ENCODE data around the gene CTSK. TPM values are rescaled to one million over a fixed set of nuclear protein-coding genes. Genes with fewer than 3 reads are reported as not detected.
"Not testable (repeated sequence)": the region's sequence is repeated elsewhere in the genome, so short reads cannot be mapped to it uniquely, and the experiment has no call there.

Gene CTSK
- total and polyA plus RNA-seq, 4 donors = 13.9 to 153 (median 59.1) TPM

DNA sequence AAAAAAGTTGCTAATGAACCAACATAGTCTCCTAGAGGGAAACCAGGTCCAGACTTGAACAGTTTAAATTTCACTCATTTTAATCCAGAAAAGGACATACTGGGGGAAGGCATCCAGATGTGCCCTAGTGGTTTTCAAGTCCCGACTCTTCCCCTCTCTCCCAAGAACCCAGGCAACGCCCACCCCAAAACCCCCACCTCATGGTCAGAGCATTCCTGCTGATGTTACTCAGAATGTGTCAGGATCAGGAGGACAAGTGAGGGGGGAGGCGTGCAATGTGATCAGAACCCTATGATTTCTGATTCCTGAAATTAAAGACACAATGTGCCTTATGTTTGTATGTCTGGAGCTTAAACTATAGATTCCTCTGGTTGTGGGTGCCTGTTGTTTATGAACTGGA, 1.6 kb upstream of the CTSK start:
- WGBS (ENCODE audit: insufficient coverage) = no CpG with 5 or more reads among the region's 3 CpGs
- Histone ChIP-seq H3K4me3 (ENCODE audit: low read depth, low read length) (no peak overlapping the region), H3K9me3 (ENCODE audit: control insufficient read depth, insufficient read depth, low read length) (no peaks in the 10 kb centered on the region), H3K4me1 (ENCODE audit: control insufficient read depth, insufficient read depth, low read length) (no peaks in the 10 kb centered on the region), H3K36me3 (ENCODE audit: control insufficient read depth, insufficient read depth, low read length) (peaks cover 24% of the 10 kb centered on the region), H3K27me3 (ENCODE audit: control insufficient read depth, insufficient read depth, low read length) (no peaks in the 10 kb centered on the region), H3K27ac (ENCODE audit: low read depth, low read length) (no peak overlapping the region)
- no peak for DNase-seq (ENCODE audit: low read depth in 4 of 6, low spot score in 6 of 6)

DNA sequence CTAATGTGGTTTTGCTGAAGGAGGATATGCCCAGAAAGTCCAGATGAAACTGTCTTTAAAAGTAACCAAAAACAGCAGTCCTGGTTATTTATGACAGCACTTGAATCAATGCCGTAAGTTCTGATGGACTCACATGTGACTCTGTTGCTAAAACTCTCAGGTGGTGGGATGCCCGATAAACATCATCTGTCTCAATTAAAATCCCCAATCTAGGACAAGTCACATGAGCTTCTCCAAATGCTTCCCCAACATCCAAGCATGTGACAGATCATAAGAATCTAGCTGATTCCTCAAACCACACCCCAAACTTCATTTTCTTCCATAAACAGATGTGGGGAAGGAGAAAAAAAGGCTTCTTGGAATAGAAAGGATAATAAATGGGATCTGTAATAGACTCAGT, 786 bp upstream of the CTSK start:
- DNase-seq (ENCODE audit: low read depth in 4 of 6, low spot score in 6 of 6) = no peak
- Histone ChIP-seq H3K9me3 (ENCODE audit: control insufficient read depth, insufficient read depth, low read length) (no peaks in the 10 kb centered on the region), H3K36me3 (ENCODE audit: control insufficient read depth, insufficient read depth, low read length) (peaks cover 18% of the 10 kb centered on the region), H3K27ac (ENCODE audit: low read depth, low read length) (peak overlapping the region; percentile 36), H3K4me3 (ENCODE audit: low read depth, low read length) (no peak overlapping the region), H3K4me1 (ENCODE audit: control insufficient read depth, insufficient read depth, low read length) (no peaks in the 10 kb centered on the region), H3K27me3 (ENCODE audit: control insufficient read depth, insufficient read depth, low read length) (no peaks in the 10 kb centered on the region)
- 77% methylated on average over 2 of the region's 2 CpGs for WGBS (ENCODE audit: insufficient coverage)

DNA sequence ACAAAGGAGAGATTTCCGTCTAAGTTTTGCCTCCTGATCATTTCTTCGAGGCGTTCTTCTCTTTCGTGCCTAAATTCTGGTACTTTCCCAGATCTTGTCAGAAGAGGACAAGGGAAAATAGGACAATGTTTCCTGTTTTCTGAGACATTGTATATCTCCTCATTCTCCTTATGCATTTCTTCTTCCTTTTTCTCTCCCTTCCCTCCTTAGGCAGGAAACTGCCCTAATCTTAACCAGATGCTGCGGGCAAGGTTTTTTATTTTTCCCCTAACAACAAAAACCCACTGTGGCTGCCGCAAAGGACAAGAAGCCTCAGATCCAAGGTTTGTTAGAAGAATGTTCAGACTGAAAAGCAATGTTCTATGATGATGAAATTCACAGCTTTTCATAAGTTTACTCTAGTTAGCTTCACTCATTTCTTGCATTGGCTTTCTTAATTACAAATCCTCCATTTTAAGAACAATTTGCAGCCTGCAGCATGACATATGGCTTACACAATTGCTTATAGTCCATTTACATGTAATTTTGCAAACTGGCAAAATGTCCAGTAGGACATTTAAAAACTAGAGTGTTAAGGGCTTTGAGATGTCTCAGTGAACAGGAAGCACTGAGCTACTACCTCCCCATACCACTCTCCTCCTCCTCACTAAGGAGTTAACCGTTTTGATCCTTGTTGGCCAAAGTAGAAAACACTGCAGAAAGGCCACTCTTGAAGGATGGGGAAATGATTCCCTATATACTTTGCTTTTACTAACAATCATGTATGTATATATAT, 624 bp downstream of the CTSK start:
- DNase-seq (ENCODE audit: low read depth in 4 of 6, low spot score in 6 of 6) = peak in 2 of 6 donors; percentile 13 to 29
- Histone ChIP-seq H3K27me3 (ENCODE audit: control insufficient read depth, insufficient read depth, low read length) (no peaks in the 10 kb centered on the region), H3K27ac (ENCODE audit: low read depth, low read length) (peak overlapping the region; percentile 36), H3K4me3 (ENCODE audit: low read depth, low read length) (peak overlapping the region; percentile 35), H3K36me3 (ENCODE audit: control insufficient read depth, insufficient read depth, low read length) (peaks cover 6% of the 10 kb centered on the region), H3K4me1 (ENCODE audit: control insufficient read depth, insufficient read depth, low read length) (no peaks in the 10 kb centered on the region), H3K9me3 (ENCODE audit: control insufficient read depth, insufficient read depth, low read length) (no peaks in the 10 kb centered on the region)
- WGBS (ENCODE audit: insufficient coverage) = no CpG with 5 or more reads among the region's 7 CpGs

DNA sequence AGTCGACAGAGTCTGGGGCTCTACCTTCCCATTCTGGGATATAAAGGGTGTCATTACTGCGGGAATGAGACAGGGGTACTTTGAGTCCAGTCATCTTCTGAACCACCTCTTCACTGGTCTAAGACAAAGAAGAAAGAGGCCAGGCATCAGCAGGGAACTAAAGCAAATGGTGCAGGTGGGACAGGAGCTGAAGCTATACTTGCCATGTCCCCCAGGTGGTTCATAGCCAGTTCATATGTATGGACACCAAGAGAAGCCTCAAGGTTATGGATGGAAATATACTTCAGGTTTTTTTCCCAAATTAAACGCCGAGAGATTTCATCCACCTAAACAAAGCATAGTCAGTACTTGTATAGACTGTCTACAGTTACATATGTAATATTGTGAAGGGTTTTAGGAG, 2.2 kb downstream of the CTSK start:
- Histone ChIP-seq H3K9me3 (ENCODE audit: control insufficient read depth, insufficient read depth, low read length) (no peaks in the 10 kb centered on the region), H3K4me3 (ENCODE audit: low read depth, low read length) (no peak overlapping the region), H3K27ac (ENCODE audit: low read depth, low read length) (no peak overlapping the region), H3K36me3 (ENCODE audit: control insufficient read depth, insufficient read depth, low read length) (peaks cover 2% of the 10 kb centered on the region), H3K27me3 (ENCODE audit: control insufficient read depth, insufficient read depth, low read length) (no peaks in the 10 kb centered on the region), H3K4me1 (ENCODE audit: control insufficient read depth, insufficient read depth, low read length) (no peaks in the 10 kb centered on the region)
- no CpG with 5 or more reads among the region's 4 CpGs for WGBS (ENCODE audit: insufficient coverage)
- no peak for DNase-seq (ENCODE audit: low read depth in 4 of 6, low spot score in 6 of 6)

DNA sequence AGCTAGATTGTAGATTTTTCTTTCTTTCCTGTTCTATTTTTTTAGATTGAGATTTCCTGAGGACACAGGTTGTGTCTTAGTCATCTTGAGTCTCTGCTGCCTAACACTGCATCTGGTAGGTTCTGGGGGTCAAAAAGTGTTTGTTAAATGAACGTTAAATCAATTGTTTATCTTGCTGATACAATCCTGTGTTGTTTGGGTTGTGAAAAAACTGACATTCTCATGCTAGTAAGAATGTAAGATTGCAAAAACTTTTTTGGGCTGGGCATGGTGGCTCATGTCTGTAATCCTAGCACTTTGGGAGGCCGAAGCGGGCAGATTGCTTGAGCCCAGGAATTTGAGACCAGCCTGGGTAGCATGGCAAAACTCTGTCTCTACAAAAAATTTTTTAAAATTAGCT, 3.4 kb downstream of the CTSK start:
- Histone ChIP-seq H3K9me3 (ENCODE audit: control insufficient read depth, insufficient read depth, low read length) (no peaks in the 10 kb centered on the region), H3K27ac (ENCODE audit: low read depth, low read length) (no peak overlapping the region), H3K4me1 (ENCODE audit: control insufficient read depth, insufficient read depth, low read length) (no peaks in the 10 kb centered on the region), H3K4me3 (ENCODE audit: low read depth, low read length) (no peak overlapping the region), H3K36me3 (ENCODE audit: control insufficient read depth, insufficient read depth, low read length) (peaks cover 2% of the 10 kb centered on the region), H3K27me3 (ENCODE audit: control insufficient read depth, insufficient read depth, low read length) (no peaks in the 10 kb centered on the region)
- DNase-seq (ENCODE audit: low read depth in 4 of 6, low spot score in 6 of 6) = no peak
- 80% methylated on average over 1 of the region's 3 CpGs for WGBS (ENCODE audit: insufficient coverage)

DNA sequence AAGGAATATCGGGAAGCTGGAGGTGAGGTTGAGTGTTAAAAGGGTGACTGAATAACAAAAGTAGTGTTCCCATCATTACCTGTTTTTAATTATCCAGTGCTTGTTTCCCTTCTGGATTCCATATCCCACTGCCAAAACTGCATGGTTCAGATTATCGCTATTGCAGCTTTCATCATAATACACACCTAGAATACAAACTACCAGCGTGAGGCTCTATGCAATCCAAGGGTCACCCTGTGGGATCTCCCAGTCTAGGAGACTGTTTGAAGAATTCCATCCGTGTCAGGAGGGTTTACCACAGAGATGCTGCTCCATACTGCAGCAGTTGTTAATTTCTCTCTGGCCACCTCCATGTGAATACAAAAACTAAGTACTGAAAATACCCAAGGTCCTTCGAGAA, 9.0 kb downstream of the CTSK start:
- H3K4me1 ChIP-seq (ENCODE audit: control insufficient read depth, insufficient read depth, low read length) = no peaks in the 10 kb centered on the region
- WGBS (ENCODE audit: insufficient coverage) = 61% methylated on average over 2 of the region's 5 CpGs
- H3K4me3 ChIP-seq (ENCODE audit: low read depth, low read length) = no peak overlapping the region
- no peak for DNase-seq (ENCODE audit: low read depth in 4 of 6, low spot score in 6 of 6)
- no peak overlapping the region for H3K27ac ChIP-seq (ENCODE audit: low read depth, low read length)
- H3K9me3 ChIP-seq (ENCODE audit: control insufficient read depth, insufficient read depth, low read length) = no peaks in the 10 kb centered on the region
- no peaks in the 10 kb centered on the region for H3K27me3 ChIP-seq (ENCODE audit: control insufficient read depth, insufficient read depth, low read length)
- peaks cover 17% of the 10 kb centered on the region for H3K36me3 ChIP-seq (ENCODE audit: control insufficient read depth, insufficient read depth, low read length)

DNA sequence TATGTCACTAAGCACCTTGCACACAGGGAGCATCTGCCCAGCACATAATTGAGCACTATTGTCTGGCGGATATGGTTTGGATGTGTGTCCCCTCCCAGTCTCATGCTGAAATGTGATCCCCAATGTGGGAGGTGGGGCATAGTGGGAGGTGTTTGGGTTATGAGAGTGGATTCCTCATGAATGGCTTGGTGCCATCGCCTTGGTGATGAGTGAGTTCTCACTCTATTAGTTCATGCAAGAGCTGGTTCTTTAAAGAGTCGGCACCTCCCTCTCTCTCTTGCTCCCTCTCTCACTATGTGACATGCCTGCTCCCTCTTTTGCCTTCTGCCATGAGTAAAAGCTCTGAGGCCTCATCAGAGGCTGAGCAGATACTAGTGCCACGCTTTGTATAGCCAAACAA, 9.5 kb downstream of the CTSK start:
- Histone ChIP-seq H3K4me1 (ENCODE audit: control insufficient read depth, insufficient read depth, low read length) (no peaks in the 10 kb centered on the region), H3K36me3 (ENCODE audit: control insufficient read depth, insufficient read depth, low read length) (peaks cover 17% of the 10 kb centered on the region), H3K27ac (ENCODE audit: low read depth, low read length) (no peak overlapping the region), H3K4me3 (ENCODE audit: low read depth, low read length) (no peak overlapping the region), H3K9me3 (ENCODE audit: control insufficient read depth, insufficient read depth, low read length) (no peaks in the 10 kb centered on the region), H3K27me3 (ENCODE audit: control insufficient read depth, insufficient read depth, low read length) (no peaks in the 10 kb centered on the region)
- WGBS (ENCODE audit: insufficient coverage) = 40% methylated on average over 2 of the region's 4 CpGs
- DNase-seq (ENCODE audit: low read depth in 4 of 6, low spot score in 6 of 6) = peak in 2 of 6 donors; percentile 19 to 40

DNA sequence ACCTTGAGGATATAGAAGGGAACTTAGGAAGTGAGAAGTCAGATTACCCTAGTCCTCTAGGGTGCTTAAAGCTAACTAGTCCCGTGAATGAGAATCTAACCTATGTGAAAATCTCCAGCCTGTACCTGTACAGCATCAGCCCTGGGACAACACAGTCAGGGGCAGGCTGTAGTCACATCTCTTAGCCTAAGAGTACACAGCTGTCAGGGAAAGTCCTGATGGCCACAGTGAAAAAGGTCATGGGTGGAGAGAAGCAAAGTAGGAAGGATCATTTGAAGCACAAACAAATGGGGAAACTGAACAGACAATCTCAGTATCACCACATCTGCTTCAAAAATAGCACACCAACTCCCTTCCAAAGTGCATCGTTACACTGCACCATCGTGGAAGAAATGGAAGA, 11.7 kb downstream of the CTSK start:
- DNase-seq (ENCODE audit: low read depth in 4 of 6, low spot score in 6 of 6) = no peak
- Histone ChIP-seq H3K27ac (ENCODE audit: low read depth, low read length) (no peak overlapping the region), H3K9me3 (ENCODE audit: control insufficient read depth, insufficient read depth, low read length) (no peaks in the 10 kb centered on the region), H3K4me3 (ENCODE audit: low read depth, low read length) (no peak overlapping the region), H3K27me3 (ENCODE audit: control insufficient read depth, insufficient read depth, low read length) (no peaks in the 10 kb centered on the region), H3K4me1 (ENCODE audit: control insufficient read depth, insufficient read depth, low read length) (no peaks in the 10 kb centered on the region), H3K36me3 (ENCODE audit: control insufficient read depth, insufficient read depth, low read length) (peaks cover 15% of the 10 kb centered on the region)
- WGBS (ENCODE audit: insufficient coverage) = no CpG with 5 or more reads among the region's 3 CpGs

DNA sequence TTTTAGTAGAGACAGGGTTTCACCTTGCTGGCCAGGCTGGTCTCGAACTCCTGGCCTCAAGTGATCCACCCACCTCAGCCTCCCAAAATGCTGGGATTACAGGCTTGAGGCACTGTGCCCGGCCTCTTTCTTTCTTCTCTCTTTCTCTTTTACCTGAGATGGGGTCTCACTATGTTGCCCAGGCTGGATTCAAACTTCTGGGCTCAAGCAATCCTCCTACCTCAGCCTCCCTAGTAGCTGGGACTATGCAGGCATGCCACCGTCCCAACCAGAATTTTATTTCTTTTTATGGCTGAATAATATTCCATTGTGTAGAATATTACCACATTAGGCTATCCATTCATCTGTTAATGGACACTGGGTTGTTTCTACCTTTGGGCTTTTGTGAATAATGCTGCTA, 14.3 kb downstream of the CTSK start:
- not testable (repeated sequence) for H3K27me3 ChIP-seq (ENCODE audit: control insufficient read depth, insufficient read depth, low read length); H3K27ac ChIP-seq (ENCODE audit: low read depth, low read length); H3K4me1 ChIP-seq (ENCODE audit: control insufficient read depth, insufficient read depth, low read length); H3K4me3 ChIP-seq (ENCODE audit: low read depth, low read length); DNase-seq (ENCODE audit: low read depth in 4 of 6, low spot score in 6 of 6); H3K9me3 ChIP-seq (ENCODE audit: control insufficient read depth, insufficient read depth, low read length)
- H3K36me3 ChIP-seq (ENCODE audit: control insufficient read depth, insufficient read depth, low read length) = peaks cover 15% of the 10 kb centered on the region
- WGBS (ENCODE audit: insufficient coverage) = 97% methylated on average over 2 of the region's 3 CpGs

DNA sequence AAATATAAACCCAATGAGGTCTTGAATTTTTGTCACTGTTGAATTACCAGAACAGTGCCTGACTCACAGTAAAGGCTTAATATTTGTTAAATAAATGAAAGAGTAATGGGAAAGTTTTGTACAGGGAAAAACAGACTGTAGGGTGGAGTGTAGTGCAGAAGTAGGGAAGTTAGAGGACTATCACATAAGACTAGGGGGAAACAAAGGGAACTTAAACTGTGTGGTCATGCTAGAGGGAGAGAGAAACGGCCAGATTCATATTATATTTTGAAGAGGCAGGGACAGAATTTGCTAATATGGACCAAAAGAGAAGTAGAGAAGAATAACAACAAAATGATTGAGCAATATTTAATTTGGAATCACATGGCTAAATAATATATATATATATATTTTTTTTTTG, 14.8 kb downstream of the CTSK start:
- Histone ChIP-seq H3K9me3 (ENCODE audit: control insufficient read depth, insufficient read depth, low read length) (no peaks in the 10 kb centered on the region), H3K27ac (ENCODE audit: low read depth, low read length) (no peak overlapping the region), H3K36me3 (ENCODE audit: control insufficient read depth, insufficient read depth, low read length) (peaks cover 15% of the 10 kb centered on the region), H3K27me3 (ENCODE audit: control insufficient read depth, insufficient read depth, low read length) (no peaks in the 10 kb centered on the region), H3K4me3 (ENCODE audit: low read depth, low read length) (no peak overlapping the region), H3K4me1 (ENCODE audit: control insufficient read depth, insufficient read depth, low read length) (no peaks in the 10 kb centered on the region)
- whole genome bisulfite sequencing (ENCODE audit: insufficient coverage) = 40% methylated on average over 1 of the region's 1 CpG
- DNase-seq (ENCODE audit: low read depth in 4 of 6, low spot score in 6 of 6) = no peak

Measured in spinal cord (tissue), 10 donors.